ENCODE data around the gene IVNS1ABP. TPM values are rescaled to one million over a fixed set of nuclear protein-coding genes. Genes with fewer than 3 reads are reported as not detected.

Gene IVNS1ABP
- total RNA-seq, 2 donors from 2014 or later, result 87.2 to 141 TPM

DNA sequence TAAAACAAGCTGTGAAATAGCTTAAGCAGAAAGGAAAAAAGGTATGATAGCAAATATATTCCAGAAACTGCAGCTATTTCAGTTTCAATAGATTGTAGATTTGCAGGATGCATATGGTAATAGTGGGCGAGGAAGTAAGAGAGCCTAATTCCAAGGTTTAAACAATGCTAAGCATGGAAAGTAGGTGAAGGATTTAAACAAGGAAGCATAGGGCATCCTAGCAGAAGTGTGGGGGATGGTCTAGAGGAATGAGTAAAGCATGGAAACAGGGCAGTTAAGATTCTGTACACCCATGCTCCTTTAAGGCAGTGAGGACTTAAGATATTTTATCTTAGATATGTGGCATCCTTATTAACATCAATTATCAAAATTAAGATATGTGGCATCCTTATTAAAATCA lies 2.6 kb downstream of the IVNS1ABP start:
- H3K9ac ChIP-seq (ENCODE audit: low read depth in 2 of 2, low read length in 2 of 2), result peak overlapping the region in 1 of 2 donors; percentile 62
- H3K27me3 ChIP-seq, result no peaks in the 10 kb centered on the region
- H3K4me3 ChIP-seq, result peak overlapping the region; percentile 68
- H3K36me3 ChIP-seq, result no peaks in the 10 kb centered on the region
- H3K27ac ChIP-seq, result peak overlapping the region; percentile 95
- intact Hi-C loops (cut with DNase I), result loop anchor here (10.0 kb wide), 1 partner anchor 360 kb away; no protein-coding TSS in a partner anchor
- peak; percentile 38 for DNase-seq
- H3K4me1 ChIP-seq, result peaks cover 12% of the 10 kb centered on the region
- TF ChIP-seq, protein P1, sequence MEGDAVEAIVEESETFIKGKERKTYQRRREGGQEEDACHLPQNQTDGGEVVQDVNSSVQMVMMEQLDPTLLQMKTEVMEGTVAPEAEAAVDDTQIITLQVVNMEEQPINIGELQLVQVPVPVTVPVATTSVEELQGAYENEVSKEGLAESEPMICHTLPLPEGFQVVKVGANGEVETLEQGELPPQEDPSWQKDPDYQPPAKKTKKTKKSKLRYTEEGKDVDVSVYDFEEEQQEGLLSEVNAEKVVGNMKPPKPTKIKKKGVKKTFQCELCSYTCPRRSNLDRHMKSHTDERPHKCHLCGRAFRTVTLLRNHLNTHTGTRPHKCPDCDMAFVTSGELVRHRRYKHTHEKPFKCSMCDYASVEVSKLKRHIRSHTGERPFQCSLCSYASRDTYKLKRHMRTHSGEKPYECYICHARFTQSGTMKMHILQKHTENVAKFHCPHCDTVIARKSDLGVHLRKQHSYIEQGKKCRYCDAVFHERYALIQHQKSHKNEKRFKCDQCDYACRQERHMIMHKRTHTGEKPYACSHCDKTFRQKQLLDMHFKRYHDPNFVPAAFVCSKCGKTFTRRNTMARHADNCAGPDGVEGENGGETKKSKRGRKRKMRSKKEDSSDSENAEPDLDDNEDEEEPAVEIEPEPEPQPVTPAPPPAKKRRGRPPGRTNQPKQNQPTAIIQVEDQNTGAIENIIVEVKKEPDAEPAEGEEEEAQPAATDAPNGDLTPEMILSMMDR (IDR thresholded peaks at IDR 0.05), result no peak
- no peaks in the 10 kb centered on the region for H3K9me3 ChIP-seq

DNA sequence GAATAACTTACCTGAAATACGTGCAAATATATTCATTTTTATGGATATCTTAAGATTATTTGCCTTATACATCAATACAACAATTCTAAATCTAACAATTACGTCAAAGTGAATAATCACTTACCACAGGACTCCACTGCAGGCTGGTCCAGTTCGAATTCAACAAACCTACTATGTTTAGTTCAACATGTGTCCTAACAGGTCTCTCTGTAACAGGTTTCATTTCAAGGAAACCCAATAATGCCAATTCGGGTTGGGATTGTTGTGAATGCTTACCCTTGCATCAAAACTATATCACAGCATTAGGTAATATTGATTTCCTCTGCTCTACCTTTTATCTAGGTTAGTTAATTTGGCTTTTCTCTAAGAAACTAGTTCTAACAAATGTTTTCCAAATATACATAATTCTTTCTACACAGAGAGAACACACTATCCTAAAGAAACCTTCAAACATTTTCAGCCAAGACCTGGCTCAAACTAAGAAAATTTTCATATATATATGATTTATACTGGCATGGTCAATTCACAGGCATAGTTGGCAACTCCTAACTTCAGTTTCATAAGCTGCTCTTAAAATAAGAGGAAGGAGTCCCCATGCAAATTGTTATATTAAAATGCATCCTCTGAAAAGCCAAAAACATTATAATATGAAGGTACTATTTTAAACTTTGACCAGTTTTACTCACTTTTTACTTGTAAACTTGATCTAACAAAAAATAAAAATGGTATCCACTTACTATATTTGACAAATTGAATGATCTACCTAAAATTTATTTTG lies 4.5 kb downstream of the IVNS1ABP start:
- Histone ChIP-seq H3K4me3 (no peak overlapping the region), H3K27me3 (no peaks in the 10 kb centered on the region), H3K36me3 (no peaks in the 10 kb centered on the region), H3K9me3 (no peaks in the 10 kb centered on the region), H3K4me1 (peaks cover 7% of the 10 kb centered on the region), H3K9ac (ENCODE audit: low read depth in 2 of 2, low read length in 2 of 2) (no peak overlapping the region), H3K27ac (no peak overlapping the region)
- intact Hi-C loops (cut with DNase I), result loop anchor here (10.0 kb wide), 1 partner anchor 362 kb away; no protein-coding TSS in a partner anchor
- TF ChIP-seq, protein P1 (IDR thresholded peaks at IDR 0.05), result no peak
- DNase-seq, result no peak

GRCh38 chr1:185311589-185312225 lies 5.3 kb downstream of the IVNS1ABP start:
- no peak overlapping the region for H3K4me3 ChIP-seq
- peaks cover 5% of the 10 kb centered on the region for H3K36me3 ChIP-seq
- H3K9ac ChIP-seq (ENCODE audit: low read depth in 2 of 2, low read length in 2 of 2), result no peak overlapping the region
- H3K9me3 ChIP-seq, result no peaks in the 10 kb centered on the region
- intact Hi-C loops (cut with DNase I), result loop anchor here (10.0 kb wide), 1 partner anchor 363 kb away; no protein-coding TSS in a partner anchor
- no peak overlapping the region for H3K27ac ChIP-seq
- H3K27me3 ChIP-seq, result no peaks in the 10 kb centered on the region
- DNase-seq, result no peak
- peaks cover 7% of the 10 kb centered on the region for H3K4me1 ChIP-seq
- TF ChIP-seq, protein P1 (IDR thresholded peaks at IDR 0.05), result no peak

GRCh38 chr1:185309566-185309965 lies 7.5 kb downstream of the IVNS1ABP start:
- no peak for DNase-seq
- H3K27me3 ChIP-seq, result no peaks in the 10 kb centered on the region
- intact Hi-C loops (cut with DNase I), result no loop called here
- TF ChIP-seq, protein P1 (IDR thresholded peaks at IDR 0.05), result no peak
- no peak overlapping the region for H3K27ac ChIP-seq
- H3K4me1 ChIP-seq, result peaks cover 7% of the 10 kb centered on the region
- H3K9ac ChIP-seq (ENCODE audit: low read depth in 2 of 2, low read length in 2 of 2), result no peak overlapping the region
- no peaks in the 10 kb centered on the region for H3K9me3 ChIP-seq
- no peak overlapping the region for H3K4me3 ChIP-seq
- peaks cover 13% of the 10 kb centered on the region for H3K36me3 ChIP-seq

DNA sequence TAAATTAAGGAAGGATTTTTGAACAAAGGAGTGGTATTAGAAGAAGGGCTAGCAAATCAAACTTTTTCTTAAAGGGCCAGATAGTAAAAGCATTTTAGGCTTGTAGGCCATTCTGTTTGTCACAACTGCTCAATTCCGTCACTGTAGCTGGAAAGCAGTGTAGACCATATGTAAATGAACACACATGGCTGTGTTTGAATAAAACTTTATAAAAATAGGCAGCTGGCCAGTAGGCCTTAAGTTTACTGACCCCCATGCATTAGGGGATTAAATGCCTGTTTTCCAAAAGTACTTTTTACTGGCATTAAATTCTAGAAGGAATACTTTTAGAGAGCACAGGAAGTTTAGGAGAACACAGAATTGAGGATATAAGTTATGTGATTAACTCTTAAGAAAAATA lies 8.9 kb downstream of the IVNS1ABP start:
- Histone ChIP-seq H3K4me3 (no peak overlapping the region), H3K36me3 (peaks cover 16% of the 10 kb centered on the region), H3K4me1 (no peaks in the 10 kb centered on the region), H3K27ac (no peak overlapping the region), H3K27me3 (no peaks in the 10 kb centered on the region), H3K9ac (ENCODE audit: low read depth in 2 of 2, low read length in 2 of 2) (no peak overlapping the region), H3K9me3 (no peaks in the 10 kb centered on the region)
- TF ChIP-seq, protein P1 (IDR thresholded peaks at IDR 0.05), result no peak
- DNase-seq, result no peak
- intact Hi-C loops (cut with DNase I), result no loop called here

All from colonic mucosa (tissue), 4 donors.